Measurements from ENCODE around the gene CFAP57.

The CFAP57 gene

GRCh38 chr1:43302721-43303470 is 130.8 kb downstream of the CFAP57 start:
- no peak for DNase-seq

DNA sequence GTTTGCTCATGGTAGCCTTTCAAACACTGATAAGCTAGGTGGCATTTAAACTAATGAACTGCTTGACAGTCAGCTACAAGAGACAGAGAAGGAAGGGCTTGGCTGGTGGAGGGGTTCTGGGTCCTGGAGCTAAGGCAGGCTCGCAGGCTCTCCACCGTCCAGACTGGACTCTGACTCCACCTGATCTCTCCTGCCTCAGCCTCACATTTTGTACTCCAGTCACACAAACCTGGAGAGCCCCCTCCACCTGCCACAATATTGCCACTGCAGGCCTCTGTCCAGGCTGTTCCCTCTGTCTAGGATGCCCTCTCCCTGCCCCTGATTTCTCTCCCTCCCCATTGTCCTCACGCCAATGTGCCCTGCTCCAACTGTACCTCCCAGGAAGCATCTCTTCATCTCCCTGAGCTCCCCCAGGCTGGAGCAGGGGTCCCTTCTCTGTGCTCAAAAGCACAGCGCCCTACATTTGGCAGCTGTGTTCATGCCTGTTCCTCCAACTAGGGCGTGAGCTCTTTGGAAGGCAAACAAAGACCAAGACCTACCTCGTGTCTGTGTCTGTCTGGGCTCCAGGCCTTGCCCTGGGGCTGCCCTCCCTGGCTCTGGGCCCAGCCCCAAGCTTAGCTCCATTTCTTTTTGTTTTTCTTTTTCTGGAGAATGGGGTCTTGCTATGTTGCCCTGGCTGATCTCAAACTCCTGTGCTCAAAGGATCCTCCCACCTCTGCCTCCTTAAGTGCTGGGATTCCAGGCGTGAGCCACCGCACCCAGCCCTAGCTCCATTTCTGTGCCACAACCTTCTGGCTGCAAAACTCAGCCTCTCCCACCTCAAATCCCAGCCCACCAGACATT is 131.6 kb downstream of the CFAP57 start:
- DNase-seq: no peak
